ENCODE results near the gene LCN9.

DNA sequence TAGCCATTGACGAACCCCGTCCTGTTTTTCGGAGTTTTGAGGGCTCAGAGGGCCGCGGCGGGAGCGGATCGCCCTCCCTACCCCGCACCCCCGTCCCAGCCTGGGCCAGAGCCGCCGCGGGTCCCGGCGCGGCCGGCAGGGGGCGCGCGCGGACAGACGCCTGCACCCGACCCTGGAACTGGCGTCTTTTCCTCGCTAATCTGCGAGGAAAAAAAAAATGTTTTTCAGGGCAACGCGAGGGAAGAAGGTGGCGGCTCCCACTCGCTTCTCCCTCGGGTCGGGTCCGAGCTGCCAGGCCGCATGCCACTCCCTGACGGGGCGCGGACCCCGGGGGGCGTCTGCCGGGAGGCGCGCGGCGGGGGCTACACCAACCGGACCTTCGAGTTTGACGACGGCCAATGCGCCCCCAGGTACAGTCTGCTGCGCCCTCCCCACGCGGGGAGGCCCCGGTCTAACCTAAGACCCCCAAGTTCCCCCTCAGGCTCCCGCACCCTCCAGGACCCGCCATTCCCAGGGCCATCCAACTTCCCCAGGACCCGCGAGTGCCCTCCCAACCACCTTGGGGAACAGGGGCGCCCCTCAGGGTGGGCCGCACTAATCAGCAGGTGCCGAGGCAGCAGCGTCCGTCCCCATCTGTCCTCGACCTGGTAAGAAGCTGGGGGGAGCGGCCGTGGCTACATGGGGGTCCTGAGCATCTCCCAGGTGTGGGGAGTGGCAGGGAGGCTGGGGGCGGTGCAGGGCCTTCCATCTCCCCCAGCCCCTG is 39.0 kb downstream of the LCN9 start, which contains the start of gene KCNT1:
- TF ChIP-seq CTCF (IDR thresholded peaks at IDR 0.05; ENCODE audit: insufficient read depth, low read depth, low read length): peak; percentile 53
- no peak for TF ChIP-seq EZH2 (IDR thresholded peaks at IDR 0.05; ENCODE audit: insufficient read depth, low read length)
